UCSD-AML1 (cell line): ENCODE results near the gene BRD2.

Experiments
- DNase-seq: peaks from one replicate; lab custom pipeline; 2025; ENCODE audit not compliant: unreplicated experiment; lab: John Stamatoyannopoulos, UW

BRD2 gene

DNA sequence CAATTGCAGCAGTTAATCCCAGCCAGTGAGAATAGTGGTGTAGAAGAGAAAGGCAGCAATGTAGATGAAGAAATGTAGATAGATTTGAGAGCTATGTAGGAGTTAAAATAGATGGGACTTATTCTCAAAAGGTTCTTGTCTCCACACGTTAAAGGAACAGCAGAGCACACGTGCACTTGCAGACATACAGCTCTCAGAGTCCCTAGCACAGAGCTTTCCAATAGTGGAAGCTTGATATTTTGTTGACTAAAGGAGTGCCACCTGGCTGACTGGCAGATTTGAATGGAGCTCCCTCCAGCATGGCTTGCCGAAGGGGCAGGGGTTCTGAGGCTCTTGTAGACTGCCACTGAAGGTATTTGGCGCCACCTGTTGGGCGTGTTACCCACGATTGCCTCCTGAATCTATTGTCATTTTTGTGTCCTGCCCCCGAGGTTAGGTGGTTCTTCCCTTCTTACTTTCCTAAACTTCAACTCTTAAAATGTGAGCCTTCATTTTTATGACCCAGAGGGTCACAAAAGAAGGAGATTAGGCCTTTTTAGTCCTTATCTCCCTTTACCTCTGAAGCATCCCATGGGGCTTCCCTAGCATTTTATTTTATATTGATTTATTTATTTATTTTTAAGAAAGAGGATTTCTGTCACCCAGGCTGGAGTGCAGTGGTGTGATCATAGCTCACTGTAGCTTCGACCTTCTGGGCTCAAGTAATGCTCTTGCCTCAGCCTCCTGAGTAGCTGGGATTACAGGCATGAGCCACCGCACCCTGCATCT, 16.4 kb downstream of the BRD2 start:
- DNase-seq = peak; percentile 83

DNA sequence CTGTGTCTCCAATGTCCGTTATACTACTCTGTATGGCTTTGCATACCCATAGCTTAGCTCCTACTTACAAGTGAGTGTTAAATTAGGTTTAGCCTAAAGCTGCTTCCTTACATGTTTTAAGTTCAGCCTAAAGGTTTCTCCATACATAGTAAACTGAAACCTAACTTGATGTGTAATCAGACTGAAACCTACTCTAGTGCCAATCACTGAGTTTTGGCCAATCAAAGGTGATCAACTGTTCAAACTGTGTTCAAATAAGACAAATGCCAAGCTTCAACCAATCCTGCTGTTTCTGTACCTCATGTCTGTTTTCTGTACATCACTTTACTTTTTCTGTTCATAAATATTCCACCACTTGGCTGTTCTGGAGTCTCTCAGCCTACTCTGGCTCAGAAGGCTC, 21.0 kb downstream of the BRD2 start:
- DNase-seq = no peak

DNA sequence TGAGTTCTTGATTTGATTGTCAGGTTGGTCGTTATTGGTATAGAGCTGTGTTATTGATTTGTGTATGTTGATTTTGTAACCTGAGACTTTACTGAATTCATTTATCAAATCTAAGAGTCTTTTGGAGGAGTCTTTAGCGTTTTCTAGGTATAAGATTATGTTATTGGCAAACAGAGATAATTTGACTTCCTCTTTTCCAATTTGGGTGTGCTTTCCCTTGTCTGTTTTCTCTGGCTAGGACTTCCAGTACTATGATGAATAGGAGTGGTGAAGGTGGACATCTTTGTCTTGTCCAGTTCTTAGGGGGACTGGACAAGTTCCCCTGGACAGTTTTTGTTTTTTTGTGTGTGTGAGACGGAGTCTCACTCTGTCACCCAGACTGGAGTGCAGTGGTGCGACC, 23.6 kb downstream of the BRD2 start:
- no peak for DNase-seq

DNA sequence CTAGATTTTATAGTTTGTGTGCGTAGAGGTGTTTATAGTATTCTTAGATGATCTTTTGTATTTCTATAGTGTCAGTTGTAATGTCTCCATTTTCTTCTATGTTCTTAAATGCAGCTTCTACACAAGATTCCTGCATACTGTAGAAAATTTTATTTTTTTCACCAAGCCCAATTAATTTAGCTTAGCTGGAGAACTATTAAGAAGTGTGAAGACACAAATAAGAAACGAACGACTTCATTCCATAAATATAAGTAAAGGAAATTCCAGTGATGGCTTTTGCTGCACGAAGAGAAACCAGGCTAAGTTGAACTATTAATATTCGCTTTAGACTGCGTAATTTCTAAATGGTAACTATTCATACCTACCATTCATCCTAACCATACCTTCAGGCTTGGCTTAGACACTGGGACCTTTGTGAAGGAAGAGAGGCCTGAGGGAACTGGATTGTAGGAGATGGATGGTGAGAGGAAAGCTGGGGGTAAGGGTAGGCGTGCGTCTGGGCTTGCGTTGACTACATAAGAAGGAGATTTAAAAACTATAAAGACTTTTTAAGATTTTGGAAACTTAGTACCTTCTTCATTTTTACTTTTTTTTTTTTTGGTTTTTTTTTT, 25.1 kb downstream of the BRD2 start:
- no peak for DNase-seq

DNA sequence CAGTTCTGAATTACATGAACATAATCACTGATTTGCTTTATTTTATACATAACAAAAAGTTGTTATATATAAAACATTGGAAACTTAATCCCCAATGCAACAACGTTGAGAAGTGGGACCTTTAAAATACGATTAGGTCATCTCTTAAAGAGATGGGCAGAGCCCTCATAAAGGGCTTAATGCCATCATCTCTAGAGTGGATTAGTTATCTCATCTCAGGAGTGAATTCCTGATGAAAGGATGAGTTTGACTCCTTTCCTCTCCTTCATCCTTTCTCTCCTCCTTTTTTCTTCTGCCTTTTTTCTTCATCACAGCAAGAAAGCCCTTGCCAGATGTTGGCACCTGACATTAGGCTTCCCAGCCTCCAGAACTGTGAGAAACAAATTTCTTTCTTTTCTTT, 27.1 kb downstream of the BRD2 start:
- DNase-seq = no peak

DNA sequence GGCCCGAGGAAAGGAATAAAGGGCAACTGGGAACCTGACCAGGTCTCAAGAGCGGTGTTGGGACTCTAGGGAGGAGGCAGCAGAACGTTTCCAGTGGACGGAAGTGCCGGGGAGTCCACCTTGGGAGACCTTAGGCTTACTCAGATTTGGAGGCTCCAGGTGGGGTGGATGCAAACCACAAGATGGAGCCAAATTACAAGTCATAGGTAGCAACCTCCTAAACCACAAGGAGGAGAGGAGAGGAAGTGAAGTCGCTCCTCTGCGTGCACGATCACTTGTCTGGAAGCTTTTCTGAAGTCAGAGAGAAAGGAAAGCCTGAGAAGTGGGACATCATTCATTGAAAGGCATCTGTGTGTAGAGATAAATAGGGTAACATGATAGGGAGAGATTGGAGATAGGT, 31.7 kb downstream of the BRD2 start:
- no peak for DNase-seq

DNA sequence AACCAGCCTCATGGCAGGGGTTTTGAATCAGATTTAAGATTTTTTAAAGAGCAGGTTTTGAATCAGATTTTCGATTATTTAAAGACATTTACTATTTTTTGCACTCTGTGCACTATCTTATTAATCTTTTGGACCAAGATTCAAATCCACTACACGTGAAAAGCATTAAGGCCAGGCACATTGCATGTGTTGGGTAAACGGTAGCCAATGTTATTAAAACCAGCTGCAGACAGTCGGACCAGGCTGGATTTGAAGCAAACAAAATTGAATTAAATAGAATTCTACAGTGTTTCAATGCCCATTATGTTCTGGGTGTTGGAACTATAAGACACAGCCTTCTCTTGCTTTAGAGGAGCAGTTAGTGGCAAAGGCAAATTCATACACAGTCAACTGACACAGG, 33.3 kb downstream of the BRD2 start:
- DNase-seq = no peak

DNA sequence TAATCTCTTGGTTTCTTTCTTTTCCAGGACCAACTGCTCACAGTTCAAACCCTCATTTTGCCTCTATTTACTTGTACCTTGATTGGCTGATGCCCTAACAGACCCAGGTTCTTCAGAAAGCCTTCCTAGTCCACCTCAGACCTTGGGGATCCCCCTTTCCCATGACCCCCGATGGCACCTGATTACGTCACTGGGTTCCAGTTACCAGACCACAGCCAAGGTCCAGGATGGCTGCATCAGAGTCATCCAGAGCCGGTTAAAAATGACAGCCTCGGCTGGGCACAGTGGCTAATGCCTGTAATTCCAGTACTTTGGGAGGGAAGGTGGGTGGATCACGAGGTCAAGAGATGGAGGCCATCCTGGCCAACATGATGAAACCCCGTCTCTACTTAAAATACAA, 36.5 kb downstream of the BRD2 start:
- no peak for DNase-seq

DNA sequence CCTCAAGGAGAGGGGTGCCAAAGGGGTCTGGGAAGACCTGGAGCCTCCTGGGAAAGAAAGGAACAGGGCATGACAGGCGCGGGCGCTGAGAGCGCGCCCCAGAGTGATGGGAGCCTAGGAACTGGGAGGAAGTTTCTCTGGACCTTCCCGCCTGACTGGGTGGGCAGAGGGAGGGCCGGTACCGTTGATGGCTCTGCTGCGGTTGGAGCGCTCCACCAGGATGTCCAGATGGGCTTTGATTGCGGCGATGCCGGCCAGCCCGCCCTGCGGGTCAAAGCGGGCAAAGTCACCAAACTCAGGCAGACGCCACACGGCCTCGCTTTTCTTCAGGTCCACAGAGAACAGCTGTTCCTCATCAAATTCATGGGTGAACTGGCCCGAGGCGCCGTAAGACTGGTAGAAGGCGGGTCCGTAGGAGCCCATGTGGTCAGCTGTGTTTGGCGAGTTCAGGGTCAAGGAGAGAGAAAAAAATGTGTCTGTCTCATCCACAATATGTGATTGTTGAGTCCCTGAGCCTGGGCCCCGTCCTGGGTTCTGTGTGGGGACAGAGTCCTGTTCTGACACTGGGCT, 39.5 kb downstream of the BRD2 start:
- no peak for DNase-seq

DNA sequence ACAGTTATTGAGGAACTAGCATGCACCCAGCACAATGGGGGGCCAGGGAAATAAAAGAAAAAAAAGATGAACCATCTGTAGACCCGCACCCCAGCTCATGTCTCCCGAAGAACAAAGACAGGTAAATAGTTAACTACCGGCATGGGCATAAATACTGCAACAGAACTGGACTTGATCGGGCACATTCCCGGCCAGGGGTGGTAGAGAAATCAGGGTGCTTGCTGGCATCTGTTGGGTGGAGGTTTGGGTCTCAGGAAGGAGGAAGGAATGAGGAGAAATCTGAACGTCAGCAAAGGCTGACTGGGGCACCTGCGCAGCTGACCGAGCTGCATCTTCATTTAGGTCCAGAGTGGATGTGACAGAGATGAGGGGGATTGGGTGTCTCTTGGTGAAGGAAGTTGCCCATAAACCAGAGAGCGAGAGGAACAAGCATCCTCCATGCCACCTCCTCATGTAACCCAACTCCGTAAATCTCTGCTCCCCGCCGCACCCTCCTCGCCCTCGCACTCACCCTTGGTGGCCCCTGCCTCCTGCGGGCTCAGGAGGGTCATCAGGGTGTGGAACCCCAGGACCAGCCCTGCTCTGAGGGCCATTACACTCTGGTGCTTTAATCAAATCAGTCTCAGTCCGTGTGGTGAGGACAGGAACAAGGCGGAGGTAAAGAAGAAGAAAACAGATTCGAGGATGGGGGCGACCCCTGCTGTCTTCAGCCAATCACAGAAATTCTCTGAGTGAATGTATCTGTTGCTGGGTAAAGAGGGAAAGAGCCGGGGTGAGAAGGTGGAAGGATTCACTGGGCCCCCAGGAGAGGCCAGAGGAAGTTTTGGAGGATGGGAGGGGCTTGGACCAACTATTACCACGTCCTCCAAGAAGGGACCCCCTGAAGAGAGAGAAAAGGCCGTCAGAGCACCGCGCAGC, 40.8 kb downstream of the BRD2 start, which contains the start of gene HLA-DOA:
HLA-DOA (minus strand) TSS at position 648 of the 918 bp plus-strand sequence.
- DNase-seq = no peak

DNA sequence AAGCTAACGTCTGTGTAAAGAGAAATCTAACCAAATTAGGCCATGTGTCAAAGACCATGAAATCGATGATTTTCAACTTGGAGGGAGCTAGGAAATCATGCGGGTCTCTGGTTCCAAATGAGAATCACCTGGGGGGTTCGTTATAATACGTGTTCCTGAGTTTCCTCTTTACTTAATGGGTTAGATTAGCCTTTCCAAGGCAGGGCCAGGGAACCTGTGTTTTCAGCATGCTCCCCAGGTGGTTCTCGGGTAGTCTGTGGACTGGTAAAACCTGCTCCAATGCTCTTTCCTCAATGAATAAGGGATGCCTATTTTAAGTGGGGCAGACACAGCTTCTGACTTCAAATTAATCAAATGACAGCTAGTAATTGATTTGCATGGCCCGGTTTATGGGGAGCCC, 42.0 kb downstream of the BRD2 start:
- DNase-seq = no peak

DNA sequence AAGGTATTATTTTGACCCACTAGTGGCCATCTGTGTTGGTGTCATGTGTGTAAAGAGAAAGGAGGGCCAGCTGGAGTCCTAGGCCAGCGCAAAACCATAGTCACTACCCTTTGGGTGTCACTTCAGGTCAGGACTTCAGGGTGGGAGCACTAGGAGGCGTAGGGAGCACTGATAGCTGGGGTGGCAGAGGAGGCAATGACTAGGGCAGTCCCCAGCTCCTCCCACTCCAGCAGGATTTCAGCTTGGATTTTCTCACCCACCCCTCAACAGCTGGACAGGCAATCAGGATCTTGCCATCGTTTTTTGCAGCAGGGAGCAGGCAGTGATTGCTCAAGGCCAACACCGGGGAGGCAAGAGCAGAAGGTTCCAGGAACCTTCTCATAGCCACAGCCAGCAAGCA, 45.2 kb downstream of the BRD2 start:
- DNase-seq = no peak

DNA sequence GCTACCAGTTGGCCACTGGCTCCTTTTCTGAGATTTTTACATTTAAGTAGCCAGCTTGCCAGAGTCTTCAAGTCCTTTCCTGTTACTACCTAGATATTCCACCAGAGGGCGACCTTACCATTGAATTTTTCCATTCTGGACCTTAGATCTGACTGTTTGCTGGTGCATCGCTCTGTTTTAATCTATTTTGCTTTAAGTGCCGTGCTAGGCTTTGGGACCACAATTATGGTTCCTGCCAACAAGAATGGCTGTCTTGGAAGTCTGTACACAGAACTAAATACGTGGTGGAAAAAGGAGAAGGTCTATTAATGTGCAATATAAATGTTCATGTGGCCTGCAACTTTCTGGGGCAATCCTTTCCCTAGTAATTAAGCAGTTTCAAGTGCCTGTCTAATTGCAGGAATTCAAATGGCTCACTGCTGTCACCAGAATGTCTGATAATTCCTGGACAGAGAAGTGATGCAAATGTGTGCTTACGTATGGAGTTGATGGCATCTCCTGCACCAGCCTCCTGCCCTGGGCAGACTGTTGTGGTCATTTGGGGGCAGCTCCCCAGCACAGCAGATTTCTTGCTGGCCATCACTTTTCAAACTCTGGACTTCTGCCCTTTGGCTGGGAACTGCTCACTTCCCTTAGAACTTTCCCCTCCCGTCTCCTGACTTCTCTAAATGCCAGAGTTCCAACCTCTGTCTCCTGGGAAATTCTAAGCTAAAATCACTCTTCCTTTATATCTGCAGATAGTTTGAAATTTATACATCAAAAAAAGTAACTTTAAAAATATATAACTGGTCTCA, 46.6 kb downstream of the BRD2 start:
- no peak for DNase-seq

DNA sequence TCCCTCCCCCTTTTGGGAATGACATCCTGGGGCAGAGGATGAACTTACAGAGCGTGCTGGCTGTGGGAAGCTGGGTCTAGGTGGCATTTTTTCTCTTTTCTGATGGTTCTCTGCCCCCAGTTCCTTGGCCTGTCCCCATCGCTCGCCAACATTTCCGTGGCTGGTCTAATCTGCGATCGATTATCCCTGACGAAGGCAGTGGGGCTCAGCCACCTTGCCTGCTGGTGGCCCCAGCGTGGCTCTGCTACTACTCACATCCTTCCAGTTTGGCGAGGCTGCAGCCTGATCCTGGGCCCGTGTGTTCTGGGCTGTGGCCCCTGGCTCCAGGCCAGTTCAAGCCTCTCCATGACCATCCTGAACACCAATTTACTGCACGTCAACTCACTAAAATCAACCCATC, 47.4 kb downstream of the BRD2 start:
- DNase-seq = no peak

DNA sequence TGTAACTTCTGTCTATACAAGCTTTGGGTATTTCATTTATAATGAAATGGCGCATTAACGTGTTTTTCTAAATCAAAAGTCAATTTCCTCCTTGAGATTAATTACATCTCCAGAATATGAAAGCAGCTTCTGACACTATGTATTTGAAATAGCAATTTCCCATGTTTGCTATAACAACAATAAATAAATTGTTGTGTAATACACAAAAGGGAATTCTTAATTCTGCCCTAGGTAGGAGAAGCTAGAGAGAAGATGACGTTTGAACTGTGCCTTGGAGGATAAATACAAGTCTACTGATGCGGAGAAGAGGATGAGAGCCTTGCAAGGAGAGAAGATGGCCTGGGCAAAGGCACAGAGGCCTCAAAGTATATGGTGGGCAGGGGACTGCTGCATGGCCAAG, 48.6 kb downstream of the BRD2 start:
- DNase-seq = no peak

DNA sequence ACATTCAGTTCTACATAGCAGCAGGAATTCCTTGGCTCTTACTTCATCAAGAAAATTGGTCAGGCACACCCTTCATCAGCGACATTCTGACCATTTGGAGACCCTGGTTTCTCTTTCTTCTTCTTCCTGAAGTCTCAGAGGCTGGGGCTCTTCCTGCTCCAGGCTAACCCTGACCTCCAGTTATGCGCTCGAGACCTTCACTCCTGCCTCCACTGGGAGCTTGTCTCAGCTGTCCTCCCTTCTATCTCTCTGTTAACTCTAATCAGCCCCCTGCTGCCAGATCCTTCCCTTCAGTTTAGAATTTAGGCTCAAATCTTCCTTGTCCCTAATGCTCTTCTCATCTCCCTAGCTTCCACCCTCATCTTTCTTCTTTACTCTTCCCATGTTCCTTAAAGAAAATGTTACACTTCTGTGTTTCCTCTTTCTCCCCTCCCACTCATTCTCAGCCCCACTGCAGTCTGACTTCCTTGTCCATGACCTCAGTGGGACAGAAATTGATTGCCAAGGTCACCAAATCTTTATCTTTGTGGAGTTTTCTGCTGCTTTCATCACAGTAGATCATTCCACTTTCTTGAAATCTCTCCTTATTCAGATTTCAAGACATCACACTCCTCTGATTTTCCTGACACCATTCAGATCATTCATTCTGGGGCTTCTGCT, 49.4 kb downstream of the BRD2 start:
- no peak for DNase-seq

DNA sequence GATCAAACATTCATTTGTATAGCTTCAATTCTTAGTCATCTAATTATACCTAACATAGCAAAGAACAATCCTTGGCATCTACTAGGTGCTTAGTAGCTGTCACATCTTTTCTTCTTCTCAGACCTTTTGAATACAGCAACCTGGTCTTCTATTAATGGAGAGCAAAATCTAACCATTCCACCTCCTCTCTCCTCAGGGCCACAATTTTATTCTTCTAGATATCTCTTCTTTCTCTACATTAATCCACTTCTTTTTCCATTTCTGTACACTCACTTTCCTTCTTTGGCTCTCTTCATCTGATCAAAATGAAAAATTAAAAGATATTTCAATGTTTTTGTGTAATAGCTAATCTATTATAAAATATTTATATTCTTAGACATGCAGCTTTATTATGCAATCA, 50.0 kb downstream of the BRD2 start:
- no peak for DNase-seq

DNA sequence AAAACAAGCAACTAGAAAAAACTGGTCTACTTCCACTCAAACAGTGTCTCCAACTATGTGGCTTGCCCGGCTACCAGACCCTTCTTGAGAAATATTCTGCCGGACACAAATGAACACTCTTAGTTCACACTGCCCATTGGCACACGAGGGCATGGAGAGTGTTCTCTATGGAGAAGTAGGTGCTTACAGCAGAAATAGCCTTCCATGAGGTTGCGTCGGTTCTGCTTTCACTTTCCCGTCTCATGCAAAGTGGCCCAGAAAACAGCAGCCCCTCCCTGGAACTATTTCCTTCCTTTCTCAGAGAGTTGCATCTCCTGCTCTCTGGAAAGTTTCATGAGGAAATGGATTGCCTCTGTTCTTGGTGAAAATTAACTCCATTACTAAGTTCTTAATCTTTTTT, 50.5 kb downstream of the BRD2 start:
- peak; percentile 46 for DNase-seq

DNA sequence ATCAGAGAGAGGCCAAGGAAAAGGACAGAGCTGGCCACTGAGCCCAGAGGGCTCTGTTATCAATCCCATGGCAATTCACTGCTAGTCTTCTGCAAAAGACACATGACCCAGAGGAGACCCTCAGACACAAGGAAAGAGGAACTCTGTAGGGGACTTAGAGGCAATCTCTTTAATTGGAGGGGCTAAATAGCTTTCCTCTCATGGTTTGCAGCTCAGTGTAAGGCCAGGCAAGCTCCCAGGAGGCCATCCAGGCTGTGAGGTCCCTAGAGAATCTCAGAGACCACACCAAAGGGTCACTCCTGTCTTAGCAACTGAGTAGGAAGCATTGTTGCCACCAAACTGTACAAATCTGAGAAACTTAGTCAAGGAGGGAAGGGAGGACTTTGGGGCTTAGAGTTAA, 51.0 kb downstream of the BRD2 start:
- DNase-seq = no peak

DNA sequence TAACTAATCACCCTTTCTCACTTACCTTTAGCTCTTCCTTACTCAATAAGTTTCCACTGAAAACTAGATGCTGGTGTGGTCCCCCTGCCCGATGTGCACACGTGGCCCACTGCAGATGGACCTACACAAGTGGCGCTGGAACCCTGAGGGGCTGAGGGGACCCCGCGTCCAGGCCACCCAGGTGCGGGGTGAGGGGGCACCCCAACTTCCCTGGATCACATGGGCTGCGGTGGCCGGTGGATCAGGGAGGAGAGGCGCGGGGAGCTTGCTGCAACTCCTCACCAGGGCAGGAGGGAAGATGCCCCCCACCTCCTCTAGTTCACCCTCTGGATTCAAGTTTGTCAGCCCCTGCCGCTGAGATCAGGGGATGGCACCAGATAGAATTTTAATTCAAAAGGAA, 53.5 kb downstream of the BRD2 start:
- no peak for DNase-seq
